NCI-H345 treated with DMSO at 0.1 percent for 48 hours (cell line): Measurements from ENCODE around the gene ASTE1.
"Not testable (repeated sequence)": the region's sequence is repeated elsewhere in the genome, so short reads cannot be mapped to it uniquely, and the experiment has no call there.

Source experiments
- DNase-seq: peaks from one replicate; lab custom pipeline; 2025; ENCODE audit not compliant: unreplicated experiment; lab: John Stamatoyannopoulos, UW

The ASTE1 gene

GRCh38 chr3:131026321-131027151, at the start of gene ASTE1, which contains the start of gene NEK11:
ASTE1 (minus strand) TSS chr3:131026825; CDS start chr3:131025306, 1,519 bp downstream.
NEK11 (plus strand) TSS chr3:131026877; CDS start chr3:131029709, 2,832 bp downstream.
- DNase-seq = peak; percentile 53

GRCh38 chr3:131075632-131076328, 49.2 kb upstream of the ASTE1 start:
- no peak for DNase-seq

- no peak for DNase-seq
These were observed 46.2 kb upstream of the ASTE1 start for GRCh38 chr3:131072845-131073244.

GRCh38 chr3:131072099-131072559, 45.5 kb upstream of the ASTE1 start:
- DNase-seq = no peak

GRCh38 chr3:131067983-131068382, 41.4 kb upstream of the ASTE1 start:
- DNase-seq = peak; percentile 2

GRCh38 chr3:131053043-131053859, 26.6 kb upstream of the ASTE1 start:
- DNase-seq = no peak

GRCh38 chr3:131050001-131050400, 23.4 kb upstream of the ASTE1 start:
- no peak for DNase-seq

GRCh38 chr3:131048030-131048429, 21.4 kb upstream of the ASTE1 start:
- DNase-seq = no peak

- no peak for DNase-seq
These were observed 21.0 kb upstream of the ASTE1 start for GRCh38 chr3:131047582-131047981.

GRCh38 chr3:131042271-131042985, 15.8 kb upstream of the ASTE1 start:
- DNase-seq = not testable (repeated sequence)

- DNase-seq = no peak
These were observed 11.7 kb upstream of the ASTE1 start for GRCh38 chr3:131038326-131038725.

- DNase-seq = no peak
These were observed 10.4 kb upstream of the ASTE1 start for GRCh38 chr3:131036986-131037385.

GRCh38 chr3:131036200-131036816, 9.7 kb upstream of the ASTE1 start:
- DNase-seq = no peak

- DNase-seq = peak; percentile 9
These were observed 7.0 kb upstream of the ASTE1 start for GRCh38 chr3:131033480-131034080.

GRCh38 chr3:131031660-131032059, 5.0 kb upstream of the ASTE1 start:
- no peak for DNase-seq

GRCh38 chr3:131028844-131029243, 2.2 kb upstream of the ASTE1 start:
- no peak for DNase-seq

GRCh38 chr3:131025539-131025938, 1.1 kb downstream of the ASTE1 start:
- no peak for DNase-seq

- no peak for DNase-seq
These were observed 6.4 kb downstream of the ASTE1 start for GRCh38 chr3:131020122-131020693.

- DNase-seq = no peak
These were observed 7.7 kb downstream of the ASTE1 start for GRCh38 chr3:131018970-131019369.
